Activated naive CD8-positive, alpha-beta T cell treated with anti-CD3 and anti-CD28 coated beads, Interleukin-2, amount 50 U/mL, for 16 hours (primary cell): ENCODE measurements around the gene SPTBN1.
"Not testable (repeated sequence)": the region's sequence is repeated elsewhere in the genome, so short reads cannot be mapped to it uniquely, and the experiment has no call there.

Experiments
- DNase-seq: peaks from one replicate; pipeline ENCODE4 v3.0.0-alpha.2; 2020; ENCODE audit warnings: low read depth, low spot score

Gene SPTBN1

GRCh38 chr2:54470266-54470938 is 14.3 kb downstream of the SPTBN1 start:
- no peak for DNase-seq

- no peak for DNase-seq
Observed at GRCh38 chr2:54471221-54471711, 15.1 kb downstream of the SPTBN1 start.

GRCh38 chr2:54473851-54474250 is 17.7 kb downstream of the SPTBN1 start:
- DNase-seq: no peak

GRCh38 chr2:54475285-54475684 is 19.2 kb downstream of the SPTBN1 start:
- no peak for DNase-seq

GRCh38 chr2:54475919-54476318 is 19.8 kb downstream of the SPTBN1 start:
- no peak for DNase-seq

- no peak for DNase-seq
Observed at GRCh38 chr2:54476852-54477251, 20.7 kb downstream of the SPTBN1 start.

GRCh38 chr2:54477896-54478295 is 21.8 kb downstream of the SPTBN1 start:
- DNase-seq: no peak

GRCh38 chr2:54478899-54479298 is 22.8 kb downstream of the SPTBN1 start:
- no peak for DNase-seq

- no peak for DNase-seq
Observed at GRCh38 chr2:54479424-54479823, 23.3 kb downstream of the SPTBN1 start.

GRCh38 chr2:54480025-54480424 is 23.9 kb downstream of the SPTBN1 start:
- DNase-seq: no peak

GRCh38 chr2:54481686-54482085 is 25.6 kb downstream of the SPTBN1 start:
- DNase-seq: no peak

GRCh38 chr2:54482715-54483114 is 26.6 kb downstream of the SPTBN1 start:
- no peak for DNase-seq

GRCh38 chr2:54483426-54483825 is 27.3 kb downstream of the SPTBN1 start:
- DNase-seq: no peak

GRCh38 chr2:54485756-54486155 is 29.6 kb downstream of the SPTBN1 start:
- DNase-seq: not testable (repeated sequence)

GRCh38 chr2:54486766-54487165 is 30.6 kb downstream of the SPTBN1 start:
- DNase-seq: no peak

- DNase-seq: no peak
Observed at GRCh38 chr2:54490863-54491262, 34.7 kb downstream of the SPTBN1 start.

GRCh38 chr2:54492335-54492734 is 36.2 kb downstream of the SPTBN1 start:
- no peak for DNase-seq

- DNase-seq: no peak
Observed at GRCh38 chr2:54494087-54494486, 38.0 kb downstream of the SPTBN1 start.

- no peak for DNase-seq
Observed at GRCh38 chr2:54496920-54497319, 40.8 kb downstream of the SPTBN1 start.

- no peak for DNase-seq
Observed at GRCh38 chr2:54497763-54498680, 41.9 kb downstream of the SPTBN1 start.

GRCh38 chr2:54499661-54500060 is 43.5 kb downstream of the SPTBN1 start:
- no peak for DNase-seq

- no peak for DNase-seq
Observed at GRCh38 chr2:54500404-54501205, 44.5 kb downstream of the SPTBN1 start.
